Lung (tissue), 12 donors: ENCODE measurements around the gene GPR139. TPM values are rescaled to one million over a fixed set of nuclear protein-coding genes. Genes with fewer than 3 reads are reported as not detected.

Experiments
- ATAC-seq: fragments of 200-7000 bp; cut with Tn5 transposase; one replicate; pipeline ENCODE4 v1.9.1; 2020; ENCODE audit warnings: moderate number of reproducible peaks; ENCODE audit not compliant: insufficient read depth, low FRiP score
- DNase-seq, 3 donors: peaks; one replicate each; pipeline ENCODE4 v3.0.0-alpha.2; 2013 to 2017
- H3K27ac ChIP-seq, 2 donors: one replicate each; pipeline ENCODE4 v1.5.1; 2013; ENCODE audit warnings: mild to moderate bottlenecking in 2 of 2, moderate library complexity in 2 of 2, control low read depth in 1 of 2, inconsistent platforms in 1 of 2, low read depth in 1 of 2, low read length in 1 of 2
- H3K27me3 ChIP-seq, 3 donors: one replicate each; pipeline ENCODE4 v1.5.1; 2013; ENCODE audit warnings: low read length in 2 of 3; ENCODE audit not compliant: control insufficient read depth in 3 of 3, insufficient read depth in 3 of 3
- H3K36me3 ChIP-seq, 4 donors: one replicate each; pipeline ENCODE4 v1.5.1; 2013; ENCODE audit warnings: low read length in 4 of 4, mild to moderate bottlenecking in 1 of 4, moderate library complexity in 1 of 4; ENCODE audit not compliant: control insufficient read depth in 4 of 4, insufficient read depth in 4 of 4
- H3K4me1 ChIP-seq, 5 donors: one replicate each; pipeline ENCODE4 v1.5.1; 2013; ENCODE audit warnings: low read length in 5 of 5, mild to moderate bottlenecking in 2 of 5, moderate library complexity in 1 of 5; ENCODE audit not compliant: control insufficient read depth in 5 of 5, insufficient read depth in 5 of 5
- H3K4me3 ChIP-seq: one replicate; pipeline ENCODE4 v1.5.1; 2013; ENCODE audit warnings: mild to moderate bottlenecking, control low read depth, moderate library complexity
- H3K9ac ChIP-seq, 2 donors: one replicate each; pipeline ENCODE4 v1.5.1; 2013; ENCODE audit warnings: low read length in 2 of 2, control low read depth in 1 of 2; ENCODE audit not compliant: insufficient read depth in 1 of 2
- H3K9me3 ChIP-seq, 4 donors: one replicate each; pipeline ENCODE4 v1.5.1; 2013; ENCODE audit warnings: low read length in 3 of 4, mild to moderate bottlenecking in 1 of 4, moderate library complexity in 1 of 4; ENCODE audit not compliant: control insufficient read depth in 4 of 4, insufficient read depth in 3 of 4
- WGBS, 2 donors: extraction: QIAGEN DNeasy Blood & Tissue Kit; methylation state at CpG; one replicate each; pipeline ENCODE4 v1.1.7; 2013; 5-methylcytosine and 5-hydroxymethylcytosine counted together
- polyA plus RNA-seq, 2 donors: library from polyadenylated mRNA; stranded (reverse); fragments of 200-250 nt; gene quantifications; one replicate each; pipeline ENCODE4 v1.2.1, GENCODE V29; 2013
- total RNA-seq, 2 donors: library from RNA; depleted of rRNA in 1 of 2; stranded (reverse); fragments of >200 nt in 1 of 2; gene quantifications; one replicate each; pipeline ENCODE4 v1.2.1, GENCODE V29; 2014 to 2021
- TF ChIP-seq, protein P1 (sequence below): IDR thresholded peaks from 2 replicates; pipeline ENCODE4 v1.5.1; 2012; ENCODE audit warnings: mild to moderate bottlenecking; ENCODE audit errors: control extremely low read depth, extremely low read depth
- donor health status: control.
- donor health status: control.
- donor health status: Bipolar disorder and iron deficiency.
- donor health status: healthy.
- donor health status: DM: yes; HTN: yes; CAD: no.

The GPR139 gene
- total and polyA plus RNA-seq, 4 donors, result not detected

DNA sequence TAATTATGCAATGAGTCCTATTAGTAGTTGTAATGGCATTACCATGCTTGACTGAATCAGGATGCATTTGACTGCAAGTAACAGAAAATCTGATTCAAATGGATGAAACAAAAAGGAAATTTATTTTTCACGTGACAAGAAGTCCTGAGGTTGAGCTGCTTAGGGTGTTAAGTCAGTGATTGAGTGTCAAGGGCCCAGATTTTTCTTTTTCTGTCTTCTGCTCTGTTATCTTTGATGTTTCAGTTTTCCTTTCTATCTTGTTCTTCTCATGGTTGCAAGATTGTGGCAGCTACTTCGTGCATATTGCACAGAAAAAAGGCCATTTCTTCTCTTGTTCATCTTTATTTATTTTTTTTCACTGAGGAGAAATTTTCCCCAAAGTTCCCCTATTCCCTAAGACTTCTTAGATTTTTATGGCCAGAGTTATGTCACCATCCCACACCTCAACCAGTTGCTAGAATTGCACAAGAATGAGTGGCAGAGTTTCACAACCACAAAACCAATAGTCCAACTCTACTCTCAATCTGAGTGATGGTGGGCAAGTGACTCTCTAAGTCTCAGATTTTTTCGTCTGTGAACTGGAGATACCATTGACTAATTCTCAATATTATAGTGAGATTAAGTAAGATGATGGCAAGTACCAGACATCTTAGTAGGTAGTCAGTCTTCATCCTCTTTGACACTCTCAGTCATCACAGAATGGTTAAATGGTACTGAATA is 15.7 kb upstream of the GPR139 start:
- Histone ChIP-seq H3K4me1 (no peaks in the 10 kb centered on the region), H3K4me3 (no peak overlapping the region), H3K27ac (no peak overlapping the region), H3K36me3 (no peaks in the 10 kb centered on the region), H3K9ac (no peak overlapping the region), H3K27me3 (peaks cover 0 to 5% (median 0%) of the 10 kb centered on the region in 3 donors), H3K9me3 (peaks cover 0 to 4% (median 0%) of the 10 kb centered on the region in 4 donors)
- DNase-seq, result no peak
- ATAC-seq, result no peak
- 56 to 65% methylated on average over 3 of the region's 3 CpGs for WGBS, 2 donors
- TF ChIP-seq, protein P1, sequence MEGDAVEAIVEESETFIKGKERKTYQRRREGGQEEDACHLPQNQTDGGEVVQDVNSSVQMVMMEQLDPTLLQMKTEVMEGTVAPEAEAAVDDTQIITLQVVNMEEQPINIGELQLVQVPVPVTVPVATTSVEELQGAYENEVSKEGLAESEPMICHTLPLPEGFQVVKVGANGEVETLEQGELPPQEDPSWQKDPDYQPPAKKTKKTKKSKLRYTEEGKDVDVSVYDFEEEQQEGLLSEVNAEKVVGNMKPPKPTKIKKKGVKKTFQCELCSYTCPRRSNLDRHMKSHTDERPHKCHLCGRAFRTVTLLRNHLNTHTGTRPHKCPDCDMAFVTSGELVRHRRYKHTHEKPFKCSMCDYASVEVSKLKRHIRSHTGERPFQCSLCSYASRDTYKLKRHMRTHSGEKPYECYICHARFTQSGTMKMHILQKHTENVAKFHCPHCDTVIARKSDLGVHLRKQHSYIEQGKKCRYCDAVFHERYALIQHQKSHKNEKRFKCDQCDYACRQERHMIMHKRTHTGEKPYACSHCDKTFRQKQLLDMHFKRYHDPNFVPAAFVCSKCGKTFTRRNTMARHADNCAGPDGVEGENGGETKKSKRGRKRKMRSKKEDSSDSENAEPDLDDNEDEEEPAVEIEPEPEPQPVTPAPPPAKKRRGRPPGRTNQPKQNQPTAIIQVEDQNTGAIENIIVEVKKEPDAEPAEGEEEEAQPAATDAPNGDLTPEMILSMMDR, result no peak

DNA sequence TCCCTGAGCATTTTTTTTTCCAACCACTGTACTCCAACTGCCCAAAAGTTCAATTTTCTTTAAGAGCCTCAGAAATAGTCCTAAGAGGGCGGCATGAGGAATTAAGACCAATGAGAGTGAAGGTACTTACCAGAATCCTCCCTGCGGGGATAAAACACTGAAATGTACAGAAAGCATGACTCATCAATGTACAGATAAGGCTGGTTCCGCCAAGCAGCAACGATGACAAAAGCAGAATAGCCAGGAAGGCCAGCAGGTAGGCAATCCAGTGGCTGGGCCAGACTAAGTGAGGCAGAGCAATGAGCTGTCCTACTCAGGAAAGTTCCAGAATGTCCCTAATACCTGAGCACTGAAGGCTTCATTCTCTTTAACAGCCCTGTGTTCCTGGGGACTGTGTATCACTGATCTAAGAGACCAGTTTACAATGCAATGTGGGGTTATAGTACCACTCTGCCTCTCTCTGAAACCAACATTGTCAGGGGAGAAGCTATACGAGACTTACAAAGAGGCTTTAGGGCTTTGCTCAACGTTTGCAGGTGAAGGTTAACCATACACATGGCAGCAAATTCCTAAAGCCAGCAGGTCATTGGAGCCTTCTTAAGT is 11.0 kb upstream of the GPR139 start:
- no peaks in the 10 kb centered on the region for H3K36me3 ChIP-seq
- ATAC-seq (no peak), DNase-seq (no peak)
- no peaks in the 10 kb centered on the region for H3K4me1 ChIP-seq
- no peak overlapping the region for H3K9ac ChIP-seq
- H3K9me3 ChIP-seq, result peaks cover 0 to 4% (median 0%) of the 10 kb centered on the region in 4 donors
- TF ChIP-seq, protein P1, result no peak
- H3K27ac ChIP-seq, result no peak overlapping the region
- 70 to 79% methylated on average over 6 of the region's 6 CpGs for WGBS, 2 donors
- H3K4me3 ChIP-seq, result no peak overlapping the region
- H3K27me3 ChIP-seq, result peaks cover 0 to 5% (median 4%) of the 10 kb centered on the region in 3 donors

DNA sequence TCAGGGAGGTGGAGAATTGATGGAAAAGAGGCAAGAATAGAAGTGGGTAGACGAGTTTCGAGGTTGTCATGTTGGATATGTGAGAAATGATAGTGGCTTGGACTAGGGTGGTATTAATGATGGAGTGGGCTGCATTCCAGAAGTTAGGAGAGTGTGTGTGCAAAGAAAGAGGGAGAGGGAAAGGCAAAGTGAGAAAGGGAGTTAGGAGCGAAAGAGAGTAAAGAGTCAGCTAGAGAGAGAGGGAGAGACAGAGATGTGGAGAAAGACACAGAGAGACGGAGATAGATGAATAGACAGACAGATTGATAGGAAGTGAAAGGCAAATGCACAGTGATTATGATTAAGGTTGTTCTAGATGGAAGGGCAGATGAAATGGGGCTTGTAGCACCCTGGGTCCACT is 5.4 kb upstream of the GPR139 start:
- Histone ChIP-seq H3K4me3 (no peak overlapping the region), H3K9me3 (no peaks in the 10 kb centered on the region), H3K27ac (no peak overlapping the region), H3K4me1 (no peaks in the 10 kb centered on the region), H3K36me3 (no peaks in the 10 kb centered on the region), H3K27me3 (peaks cover 1 to 33% (median 17%) of the 10 kb centered on the region in 3 donors), H3K9ac (no peak overlapping the region)
- TF ChIP-seq, protein P1, result no peak
- WGBS, 2 donors, result 83 to 87% methylated on average over 4 of the region's 4 CpGs
- DNase-seq (no peak), ATAC-seq (no peak)
